BLaER1 (cell line): ENCODE data around the gene CCDC88C.

Source experiments
- H3K27ac ChIP-seq: shearing (Covaris generic); formaldehyde crosslinking; 2 replicates; pipeline ENCODE4 v1.8.1; 2022
- H3K27me3 ChIP-seq: shearing (Covaris generic); formaldehyde crosslinking; 2 replicates; pipeline ENCODE4 v1.8.1; 2022
- H3K36me3 ChIP-seq: shearing (Covaris generic); formaldehyde crosslinking; 2 replicates; pipeline ENCODE4 v1.8.1; 2022
- H3K4me1 ChIP-seq: shearing (Covaris generic); formaldehyde crosslinking; 2 replicates; pipeline ENCODE4 v1.8.1; 2022
- H3K4me2 ChIP-seq: shearing (Covaris generic); formaldehyde crosslinking; 2 replicates; pipeline ENCODE4 v1.8.1; 2022
- H3K4me3 ChIP-seq: shearing (Covaris generic); formaldehyde crosslinking; 2 replicates; pipeline ENCODE4 v1.8.1; 2022
- H3K9ac ChIP-seq: shearing (Covaris generic); formaldehyde crosslinking; 2 replicates; pipeline ENCODE4 v1.8.1; 2022
- H3K9me3 ChIP-seq: shearing (Covaris generic); formaldehyde crosslinking; 2 replicates; pipeline ENCODE4 v1.8.1; 2022
- H4K20me1 ChIP-seq: shearing (Covaris generic); formaldehyde crosslinking; 2 replicates; pipeline ENCODE4 v1.8.1; 2022
- Cebpa-rat ChIP-seq: shearing (Covaris generic); IDR thresholded peaks from 2 replicates; pipeline ENCODE4 v1.8.1; 2022

The CCDC88C gene

DNA sequence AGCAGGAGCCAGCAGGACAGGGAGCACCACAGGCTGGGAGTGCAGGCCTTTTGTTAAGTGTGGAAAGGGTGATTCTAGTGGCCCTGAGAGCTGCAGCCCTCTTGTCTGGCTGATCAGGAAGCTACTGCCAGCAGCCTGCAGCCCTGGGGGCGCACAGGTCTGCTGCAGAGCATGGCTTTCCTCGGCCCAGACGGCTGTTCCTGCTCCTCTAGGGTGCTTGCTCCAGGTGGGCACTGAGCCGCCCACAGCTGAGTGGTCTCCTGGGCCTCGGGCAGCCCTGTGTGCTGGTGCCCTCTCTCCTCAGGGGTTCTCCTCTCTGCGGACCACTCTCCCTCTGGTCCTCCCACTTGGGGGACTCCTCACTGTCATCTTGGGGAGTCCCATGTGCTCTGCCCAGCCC, 18.9 kb downstream of the CCDC88C start:
- H3K4me1 ChIP-seq = peaks cover 97% of the 10 kb centered on the region
- no peak for TF ChIP-seq Cebpa-rat
- H4K20me1 ChIP-seq = peaks cover 98% of the 10 kb centered on the region
- peak overlapping the region; percentile 73 for H3K27ac ChIP-seq
- H3K4me2 ChIP-seq = peak overlapping the region; percentile 87
- peak overlapping the region; percentile 68 for H3K9ac ChIP-seq
- peak overlapping the region; percentile 8; the same call in 1 of the 2 replicates for H3K4me3 ChIP-seq
- no peaks in the 10 kb centered on the region for H3K9me3 ChIP-seq
- no peaks in the 10 kb centered on the region for H3K27me3 ChIP-seq
- no peaks in the 10 kb centered on the region for H3K36me3 ChIP-seq

DNA sequence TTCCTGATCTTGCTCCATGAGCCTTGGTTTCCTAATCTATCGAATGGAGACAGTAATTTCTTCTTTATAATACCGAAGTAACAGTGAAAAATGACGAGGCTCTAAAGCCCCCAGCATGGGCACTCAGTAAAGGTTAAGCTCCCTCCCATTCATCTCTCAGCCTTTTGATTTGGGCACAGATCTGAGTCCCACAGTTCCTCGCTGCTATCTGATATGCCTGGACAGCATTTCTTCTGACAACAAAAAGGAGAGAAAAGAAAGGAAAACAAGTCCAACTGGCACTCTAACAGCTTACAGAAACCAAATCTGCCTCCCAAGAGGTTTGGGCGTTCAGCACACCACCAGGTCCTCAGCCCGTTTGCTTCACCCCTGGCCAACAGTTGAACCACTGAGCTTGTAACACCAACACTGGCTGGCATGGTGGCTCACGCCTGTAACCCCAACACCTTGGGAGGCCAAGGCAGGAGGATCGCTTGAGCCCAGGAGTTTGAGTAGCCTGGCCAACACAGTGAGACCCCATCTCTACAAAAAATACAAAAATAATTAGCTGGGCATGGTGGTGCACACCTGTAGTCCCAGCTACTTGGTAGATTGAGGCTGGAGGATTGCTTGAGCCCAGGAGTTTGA, 19.5 kb downstream of the CCDC88C start:
- no peaks in the 10 kb centered on the region for H3K9me3 ChIP-seq
- H3K36me3 ChIP-seq = no peaks in the 10 kb centered on the region
- peak overlapping the region; percentile 87 for H3K4me2 ChIP-seq
- H3K4me3 ChIP-seq = peak overlapping the region; percentile 50
- H3K27ac ChIP-seq = peak overlapping the region; percentile 73
- peak overlapping the region; percentile 68 for H3K9ac ChIP-seq
- peaks cover 98% of the 10 kb centered on the region for H4K20me1 ChIP-seq
- H3K4me1 ChIP-seq = peaks cover 97% of the 10 kb centered on the region
- TF ChIP-seq Cebpa-rat = no peak
- H3K27me3 ChIP-seq = no peaks in the 10 kb centered on the region

DNA sequence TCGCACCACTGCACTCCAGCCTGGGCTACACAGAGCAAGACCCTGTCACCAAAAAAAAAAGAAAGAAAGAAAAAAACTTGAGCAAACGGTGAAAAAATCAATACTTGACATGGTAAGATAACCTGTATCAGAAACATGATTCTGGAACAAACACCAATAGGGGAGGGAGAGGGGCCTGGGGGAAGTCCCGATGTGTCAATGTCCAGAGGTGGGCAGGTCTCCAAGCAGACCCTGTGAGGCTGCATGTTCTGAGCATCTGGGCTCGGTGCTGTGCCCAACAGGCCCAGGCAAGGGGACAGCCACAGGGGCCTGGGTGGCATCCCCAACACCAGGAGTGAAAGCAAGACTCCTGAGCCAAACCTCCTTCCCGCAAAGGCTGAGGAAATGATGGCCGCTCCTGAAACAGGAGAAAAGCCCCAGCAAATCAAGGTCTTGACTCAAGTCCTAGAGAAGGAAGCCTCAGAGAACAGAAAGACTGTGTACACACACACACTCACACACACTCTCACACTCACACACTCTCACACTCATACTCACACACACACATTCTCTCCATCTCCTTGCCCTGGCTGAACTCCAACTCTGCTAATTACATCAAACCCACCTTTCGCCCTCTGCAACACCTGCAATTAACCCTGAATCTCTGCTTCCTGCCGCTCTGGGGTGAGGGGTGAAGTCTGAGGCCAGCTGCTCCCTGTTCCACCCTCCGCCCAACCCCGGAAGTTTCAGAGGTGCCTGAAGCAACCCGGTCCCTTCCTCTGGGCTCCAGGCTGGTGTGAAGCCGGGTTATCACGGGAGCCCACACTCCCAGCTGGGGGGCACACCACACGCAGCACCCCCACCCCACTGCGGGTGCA, 20.4 kb downstream of the CCDC88C start:
- H3K4me1 ChIP-seq = peaks cover 97% of the 10 kb centered on the region
- H3K4me2 ChIP-seq = peak overlapping the region; percentile 87
- peak overlapping the region; percentile 68 for H3K9ac ChIP-seq
- peak overlapping the region; percentile 50 for H3K4me3 ChIP-seq
- H3K27me3 ChIP-seq = no peaks in the 10 kb centered on the region
- H3K9me3 ChIP-seq = no peaks in the 10 kb centered on the region
- peak overlapping the region; percentile 73 for H3K27ac ChIP-seq
- H3K36me3 ChIP-seq = no peaks in the 10 kb centered on the region
- TF ChIP-seq Cebpa-rat = no peak
- H4K20me1 ChIP-seq = peaks cover 98% of the 10 kb centered on the region

DNA sequence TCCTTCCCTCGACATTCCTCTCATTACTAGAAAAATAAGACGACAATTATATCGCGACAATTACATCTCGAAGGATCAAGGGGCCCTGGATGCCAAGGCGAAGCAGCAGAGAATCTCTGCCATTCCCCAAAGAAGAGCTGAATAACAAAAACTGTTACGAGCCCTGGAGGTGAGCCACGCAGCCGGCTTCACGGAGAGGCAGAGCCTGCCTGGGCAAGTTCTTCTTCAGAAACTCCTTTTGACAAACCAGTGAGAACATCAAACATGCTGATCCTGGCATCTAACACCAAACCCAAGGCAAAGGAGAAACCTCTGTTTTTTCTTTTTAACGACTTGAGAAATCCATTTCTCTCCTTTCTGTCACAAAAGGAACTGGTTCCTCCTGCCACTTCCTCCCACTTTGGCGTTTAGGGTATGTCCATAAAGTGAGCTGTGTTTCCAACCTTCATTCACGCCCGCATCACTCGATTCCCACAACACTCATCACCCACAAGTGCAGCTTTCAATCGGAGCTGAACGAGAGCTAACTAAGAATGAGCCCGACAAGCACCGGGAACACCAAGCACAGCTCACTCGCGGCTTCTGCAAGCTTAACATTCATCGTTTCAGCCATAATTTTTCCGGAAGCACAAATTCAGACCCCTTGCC, 21.5 kb downstream of the CCDC88C start:
- Histone ChIP-seq H3K4me1 (peaks cover 98% of the 10 kb centered on the region), H3K9ac (peak overlapping the region; percentile 30), H4K20me1 (peaks cover 99% of the 10 kb centered on the region), H3K9me3 (no peaks in the 10 kb centered on the region), H3K36me3 (no peaks in the 10 kb centered on the region), H3K27me3 (no peaks in the 10 kb centered on the region), H3K4me2 (peak overlapping the region; percentile 87), H3K27ac (peak overlapping the region; percentile 73), H3K4me3 (no peak overlapping the region)
- no peak for TF ChIP-seq Cebpa-rat

DNA sequence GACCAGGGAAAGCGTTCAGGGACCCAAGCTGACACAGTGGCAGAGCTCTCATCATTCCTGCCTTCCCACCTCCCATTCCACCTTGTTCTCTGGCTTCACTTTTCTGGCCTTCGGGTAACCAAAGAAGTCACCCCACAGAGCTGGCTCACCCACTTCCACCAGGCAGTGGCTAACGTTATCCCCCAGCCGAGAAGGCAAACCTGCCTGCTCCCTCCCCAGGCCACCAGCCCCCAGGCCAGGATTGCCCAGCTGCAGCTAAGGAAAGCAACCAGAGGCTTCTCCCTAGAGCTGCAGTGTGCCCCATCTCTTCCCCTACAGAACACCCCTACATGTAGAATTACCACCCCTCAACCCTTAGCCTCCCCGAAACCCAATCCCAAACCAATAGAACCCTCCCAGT, 22.2 kb downstream of the CCDC88C start:
- Histone ChIP-seq H4K20me1 (peaks cover 100% of the 10 kb centered on the region), H3K4me2 (peak overlapping the region; percentile 87), H3K9me3 (no peaks in the 10 kb centered on the region), H3K27me3 (no peaks in the 10 kb centered on the region), H3K36me3 (no peaks in the 10 kb centered on the region), H3K4me3 (no peak overlapping the region), H3K9ac (no peak overlapping the region; the same call in 1 of the 2 replicates), H3K27ac (peak overlapping the region; percentile 73), H3K4me1 (peaks cover 100% of the 10 kb centered on the region)
- TF ChIP-seq Cebpa-rat = no peak

DNA sequence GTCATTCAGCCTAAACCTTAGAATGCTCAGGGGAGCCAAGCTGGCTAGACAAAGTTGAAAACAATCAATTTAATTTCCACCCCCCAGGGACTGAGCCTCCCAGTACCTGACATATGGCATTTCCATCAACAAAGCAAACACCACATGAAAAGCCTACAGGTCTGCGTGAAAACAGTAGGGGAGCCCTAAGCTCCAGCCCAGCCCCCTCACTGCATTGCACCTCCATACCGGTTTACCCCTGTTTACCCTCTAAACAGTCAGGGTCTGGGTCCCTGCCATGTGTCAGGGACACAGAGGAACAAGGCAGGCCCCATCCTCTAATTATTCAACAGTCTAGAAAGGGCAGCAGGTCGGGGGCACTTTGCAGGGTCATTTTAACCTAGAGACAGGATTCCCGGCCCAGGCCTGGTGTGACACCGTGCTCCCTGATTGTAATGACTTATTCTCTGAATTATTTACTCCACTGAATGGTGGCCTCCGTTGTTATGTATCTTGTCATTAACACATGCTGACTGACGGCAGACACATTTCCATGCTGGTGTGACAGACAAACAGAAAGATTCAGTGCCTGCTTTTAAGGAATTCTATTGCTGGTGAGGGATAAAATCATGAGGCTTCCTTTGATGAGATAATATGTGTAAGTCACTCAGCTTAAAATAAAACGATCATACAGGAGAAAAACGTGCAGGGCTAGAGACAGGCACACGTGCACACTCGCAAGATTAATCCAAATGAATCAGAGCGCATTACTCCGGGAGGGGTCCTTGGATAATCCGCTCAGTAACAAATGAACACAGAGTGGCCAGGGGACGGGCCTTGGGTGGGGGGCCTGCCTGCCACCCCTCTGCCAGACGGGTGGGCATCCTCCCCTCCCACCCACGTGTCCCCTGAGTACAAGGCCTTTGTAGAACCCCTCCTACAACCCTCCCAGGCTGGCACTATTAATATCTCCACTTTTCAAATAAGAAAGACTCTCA, 23.2 kb downstream of the CCDC88C start:
- H3K9ac ChIP-seq = peak overlapping the region; percentile 4; the same call in 1 of the 2 replicates

DNA sequence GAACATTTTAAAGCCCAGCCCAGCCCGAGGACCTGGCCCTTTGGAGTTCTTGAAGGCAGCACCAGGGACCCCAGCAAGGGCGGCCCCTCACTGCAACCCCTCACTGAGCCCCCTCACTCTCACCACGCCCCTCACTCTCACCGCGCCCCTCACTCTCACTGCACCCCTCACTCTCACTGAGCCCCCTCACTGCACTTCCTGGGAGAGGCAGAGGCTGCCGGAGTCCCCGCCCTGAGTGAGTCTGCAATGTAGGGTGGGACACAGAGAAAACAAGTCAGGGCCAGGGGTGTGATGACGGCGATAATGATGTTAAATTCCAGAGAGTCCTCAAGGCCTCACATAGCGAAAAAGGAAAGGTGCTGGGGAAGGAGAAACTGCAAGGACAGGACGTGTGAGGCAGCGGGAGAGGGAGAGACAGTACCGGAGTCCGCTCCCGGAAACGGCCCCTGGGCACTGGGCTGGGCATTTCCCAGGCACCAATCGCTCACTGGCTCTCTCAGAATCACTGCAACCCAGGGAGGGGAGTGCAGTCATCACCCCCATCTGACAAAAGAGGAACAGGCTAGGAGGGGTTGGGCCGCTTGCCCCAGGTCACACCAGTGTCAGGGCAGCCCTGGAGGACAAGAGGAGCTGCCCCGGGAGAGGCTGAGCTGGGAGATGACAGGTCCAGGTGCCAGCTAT, 24.9 kb downstream of the CCDC88C start:
- Histone ChIP-seq H3K9ac (no peak overlapping the region), H3K36me3 (no peaks in the 10 kb centered on the region), H3K27me3 (no peaks in the 10 kb centered on the region), H3K4me2 (peak overlapping the region; percentile 87), H3K4me3 (no peak overlapping the region), H3K4me1 (peaks cover 100% of the 10 kb centered on the region), H3K9me3 (no peaks in the 10 kb centered on the region), H4K20me1 (peaks cover 100% of the 10 kb centered on the region), H3K27ac (peak overlapping the region; percentile 48)
- TF ChIP-seq Cebpa-rat = no peak

More for the DNA sequence above, 23.2 kb downstream of the CCDC88C start:
- H3K4me1 ChIP-seq = peaks cover 100% of the 10 kb centered on the region
- H3K27me3 ChIP-seq = no peaks in the 10 kb centered on the region
- H4K20me1 ChIP-seq = peaks cover 100% of the 10 kb centered on the region
- H3K36me3 ChIP-seq = no peaks in the 10 kb centered on the region
- peak overlapping the region; percentile 87 for H3K4me2 ChIP-seq
- no peaks in the 10 kb centered on the region for H3K9me3 ChIP-seq
- TF ChIP-seq Cebpa-rat = no peak
- no peak overlapping the region for H3K4me3 ChIP-seq
- peak overlapping the region; percentile 48 for H3K27ac ChIP-seq

DNA sequence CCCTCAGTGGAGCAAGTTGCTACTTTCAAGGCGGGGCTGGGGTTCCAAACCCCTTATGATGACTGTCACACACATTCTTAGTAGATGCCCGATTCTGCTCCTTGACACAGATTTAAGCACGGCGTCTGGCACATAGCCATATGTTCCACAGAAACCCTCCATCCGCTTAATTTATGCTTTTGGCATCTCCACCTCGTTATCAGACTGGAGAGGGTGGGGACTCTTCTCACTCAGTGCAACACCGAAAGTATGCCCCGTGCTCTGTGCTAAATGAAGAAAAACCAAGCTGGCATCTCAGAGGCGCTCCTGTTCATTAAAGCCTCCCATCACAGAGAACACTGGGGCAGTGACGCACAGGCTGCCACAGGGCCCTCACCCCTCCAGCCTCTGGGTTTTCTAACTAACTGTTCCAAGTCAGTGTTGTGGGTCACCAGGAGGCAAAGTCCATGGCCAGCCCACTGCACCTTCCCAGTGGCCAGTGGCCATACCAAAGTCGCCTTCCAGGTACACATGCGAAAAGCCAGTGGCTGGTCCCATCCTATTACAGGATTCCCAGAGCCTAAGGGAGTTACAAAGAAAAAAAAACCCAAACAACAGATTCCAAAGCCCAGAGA, 27.3 kb downstream of the CCDC88C start:
- Histone ChIP-seq H4K20me1 (peaks cover 100% of the 10 kb centered on the region), H3K9ac (no peak overlapping the region), H3K9me3 (no peaks in the 10 kb centered on the region), H3K4me1 (peaks cover 100% of the 10 kb centered on the region), H3K27me3 (no peaks in the 10 kb centered on the region), H3K27ac (no peak overlapping the region), H3K4me3 (no peak overlapping the region), H3K4me2 (peak overlapping the region; percentile 46), H3K36me3 (no peaks in the 10 kb centered on the region)
- no peak for TF ChIP-seq Cebpa-rat
